MCF 10A (cell line): ENCODE results near the gene TPRG1. TPM values are rescaled to one million over a fixed set of nuclear protein-coding genes. Genes with fewer than 3 reads are reported as not detected.

Source experiments
- BruUV-seq: library from RNA; stranded (reverse); fragments of 400-500 nt; replicated peaks from 2 replicates; lab custom pipeline; 2021; lab: Mats Ljungman, UMichigan
- CTCF ChIA-PET: fragments of 300-600 bp; sonication (Branson Sonifier 250); formaldehyde crosslinking; extraction: SDS; loops from one replicate; lab custom pipeline; 2021; ENCODE audit warnings: antibody characterized with exemption, inconsistent platforms; lab: Yijun Ruan, JAX
- POLR2A ChIA-PET: fragments of 300-600, 350-650 bp; sonication (Branson Sonifier 250); formaldehyde crosslinking; extraction: SDS; loops from one replicate; lab custom pipeline; 2020; ENCODE audit warnings: antibody characterized with exemption, inconsistent platforms; lab: Yijun Ruan, JAX
- DNase-seq: peaks from one replicate; pipeline ENCODE4 v3.0.0-alpha.2; 2018; ENCODE audit not compliant: unreplicated experiment
- H3K27ac Mint-ChIP-seq: one replicate; pipeline ENCODE4 v1.8.0; 2022; ENCODE audit warnings: mild to moderate bottlenecking, low read depth, mixed read lengths; ENCODE audit not compliant: unreplicated experiment
- H3K27me3 Mint-ChIP-seq: one replicate; pipeline ENCODE4 v1.8.0; 2022; ENCODE audit warnings: mixed read lengths; ENCODE audit not compliant: insufficient read depth, unreplicated experiment
- H3K36me3 Mint-ChIP-seq: one replicate; pipeline ENCODE4 v1.8.0; 2022; ENCODE audit warnings: mild to moderate bottlenecking, moderate library complexity, mixed read lengths; ENCODE audit not compliant: insufficient read depth, unreplicated experiment
- H3K4me1 Mint-ChIP-seq: one replicate; pipeline ENCODE4 v1.8.0; 2022; ENCODE audit warnings: mixed read lengths; ENCODE audit not compliant: insufficient read depth, unreplicated experiment
- H3K4me3 Mint-ChIP-seq: one replicate; pipeline ENCODE4 v1.8.0; 2022; ENCODE audit warnings: mild to moderate bottlenecking, moderate library complexity, mixed read lengths; ENCODE audit not compliant: unreplicated experiment
- H3K9me3 Mint-ChIP-seq: one replicate; pipeline ENCODE4 v1.8.0; 2022; ENCODE audit warnings: mixed read lengths; ENCODE audit not compliant: unreplicated experiment
- CTCF ChIP-seq: fragments of 200-600 bp; IDR thresholded peaks from one replicate; pipeline ENCODE4 v1.8.0; 2022; ENCODE audit warnings: antibody characterized with exemption, mild to moderate bottlenecking; ENCODE audit not compliant: unreplicated experiment
- intact Hi-C: fragments of 100-400 bp; cut with micrococcal nuclease; formaldehyde crosslinking; loops from 2 replicates; pipeline ENCODE4 v1.14.1; 2022
- total RNA-seq: library from RNA; stranded (reverse); gene quantifications from 2 replicates; pipeline ENCODE4 v1.2.3, GENCODE V29; 2022

Gene TPRG1
- total RNA-seq, 1 experiment from 2014 or later = 2.0 TPM

GRCh38 chr3:189229196-189229828 is 57.5 kb downstream of the TPRG1 start:
- H3K27me3 Mint-ChIP-seq = no peaks in the 10 kb centered on the region
- BruUV-seq = no TSS peak
- intact Hi-C loops = no loop called here
- ChIA-PET POLR2A (no interaction called here), CTCF (no interaction called here)
- no peak for DNase-seq
- no peaks in the 10 kb centered on the region for H3K4me1 Mint-ChIP-seq
- H3K36me3 Mint-ChIP-seq = no peaks in the 10 kb centered on the region
- no peak overlapping the region for H3K4me3 Mint-ChIP-seq
- TF ChIP-seq CTCF = no peak
- H3K27ac Mint-ChIP-seq = no peak overlapping the region
- no peaks in the 10 kb centered on the region for H3K9me3 Mint-ChIP-seq

DNA sequence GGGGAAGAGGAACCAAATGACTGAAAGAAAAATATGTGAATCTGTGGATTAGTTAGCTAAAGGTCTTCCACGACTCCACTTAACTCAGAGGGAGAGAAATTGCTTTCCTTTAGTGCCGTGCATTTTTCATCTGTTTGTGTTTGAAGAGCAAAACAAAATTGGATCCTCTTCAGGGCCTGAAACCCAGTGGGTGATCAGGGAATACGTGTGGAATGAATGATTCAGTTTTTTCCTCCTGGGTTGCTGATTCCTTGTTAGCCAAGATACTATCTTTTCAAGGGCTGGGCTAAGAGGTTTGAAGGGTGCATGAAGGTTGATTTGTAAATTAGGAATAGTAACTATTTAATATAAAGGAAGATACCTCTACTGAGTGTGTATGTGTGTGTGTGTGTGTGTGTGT is 61.0 kb downstream of the TPRG1 start:
- no peak overlapping the region for H3K4me3 Mint-ChIP-seq
- CTCF ChIA-PET = interaction anchor here (0.5 to 3.6 kb wide), 19 partner anchors 8 to 1493 kb away, joined by 3 to 23 read pairs (median 4); no protein-coding TSS in a partner anchor
- no peaks in the 10 kb centered on the region for H3K27me3 Mint-ChIP-seq
- no peak for TF ChIP-seq CTCF
- no peaks in the 10 kb centered on the region for H3K9me3 Mint-ChIP-seq
- intact Hi-C loops = loop anchor here (1.0 to 2.0 kb wide), 5 partner anchors 35 to 1493 kb away; no protein-coding TSS in a partner anchor
- no peaks in the 10 kb centered on the region for H3K4me1 Mint-ChIP-seq
- POLR2A ChIA-PET = interaction anchor here (0.5 to 1.2 kb wide), 3 partner anchors 1488 to 1492 kb away, joined by 3 to 4 read pairs (median 3); partner anchors contain the start of gene BCL6
- H3K36me3 Mint-ChIP-seq = no peaks in the 10 kb centered on the region
- no TSS peak for BruUV-seq
- DNase-seq = no peak
- no peak overlapping the region for H3K27ac Mint-ChIP-seq

- Mint-ChIP-seq H3K36me3 (no peaks in the 10 kb centered on the region), H3K4me1 (no peaks in the 10 kb centered on the region), H3K9me3 (no peaks in the 10 kb centered on the region), H3K27me3 (no peaks in the 10 kb centered on the region), H3K4me3 (no peak overlapping the region), H3K27ac (no peak overlapping the region)
- ChIA-PET CTCF (interaction anchor here (0.5 to 3.6 kb wide), 19 partner anchors 9 to 1493 kb away, joined by 3 to 23 read pairs (median 4); no protein-coding TSS in a partner anchor), POLR2A (interaction anchor here (0.5 to 1.2 kb wide), 4 partner anchors 270 to 1492 kb away, joined by 3 to 4 read pairs (median 3); partner anchors contain the start of gene BCL6)
- BruUV-seq = no TSS peak
- peak; percentile 67 for TF ChIP-seq CTCF
- DNase-seq = peak; percentile 78
- intact Hi-C loops = loop anchor here (1.0 to 2.0 kb wide), 5 partner anchors 34 to 1494 kb away; no protein-coding TSS in a partner anchor
Observed at GRCh38 chr3:189233225-189233858, 61.6 kb downstream of the TPRG1 start.

- no peak for TF ChIP-seq CTCF
- CTCF ChIA-PET = interaction anchor here (0.6 to 1.7 kb wide), 10 partner anchors 11 to 1619 kb away, joined by 3 to 5 read pairs (median 3); no protein-coding TSS in a partner anchor
- intact Hi-C loops = no loop called here
Observed at GRCh38 chr3:189235214-189235613, 63.4 kb downstream of the TPRG1 start.

More at GRCh38 chr3:189235214-189235613, 63.4 kb downstream of the TPRG1 start:
- no peaks in the 10 kb centered on the region for H3K9me3 Mint-ChIP-seq
- H3K4me1 Mint-ChIP-seq = no peaks in the 10 kb centered on the region
- no peaks in the 10 kb centered on the region for H3K36me3 Mint-ChIP-seq
- POLR2A ChIA-PET = no interaction called here
- no peak overlapping the region for H3K4me3 Mint-ChIP-seq
- DNase-seq = no peak
- BruUV-seq = no TSS peak
- H3K27ac Mint-ChIP-seq = no peak overlapping the region
- no peaks in the 10 kb centered on the region for H3K27me3 Mint-ChIP-seq
